ENCODE measurements around the gene LY6G5C. TPM values are rescaled to one million over a fixed set of nuclear protein-coding genes. Genes with fewer than 3 reads are reported as not detected.

Gene LY6G5C
- total RNA-seq, 1 donor from 2014 or later: 22.0 TPM

- H3K4me1 Mint-ChIP-seq (ENCODE audit: unreplicated experiment): no peaks in the 10 kb centered on the region
- H3K9me3 Mint-ChIP-seq (ENCODE audit: unreplicated experiment): no peaks in the 10 kb centered on the region
- no peak for DNase-seq (ENCODE audit: low spot score)
- H3K27me3 Mint-ChIP-seq (ENCODE audit: unreplicated experiment): peaks cover 4% of the 10 kb centered on the region
- peaks cover 42% of the 10 kb centered on the region for H3K36me3 Mint-ChIP-seq (ENCODE audit: low read depth, unreplicated experiment)
- H3K27ac Mint-ChIP-seq (ENCODE audit: unreplicated experiment): peak overlapping the region; percentile 61
- H3K4me3 Mint-ChIP-seq (ENCODE audit: unreplicated experiment): peak overlapping the region; percentile 72
- TF ChIP-seq CTCF (IDR thresholded peaks at IDR 0.05; ENCODE audit: unreplicated experiment): no peak
Measured at GRCh38 chr6:31630177-31630934, 50.5 kb downstream of the LY6G5C start.

DNA sequence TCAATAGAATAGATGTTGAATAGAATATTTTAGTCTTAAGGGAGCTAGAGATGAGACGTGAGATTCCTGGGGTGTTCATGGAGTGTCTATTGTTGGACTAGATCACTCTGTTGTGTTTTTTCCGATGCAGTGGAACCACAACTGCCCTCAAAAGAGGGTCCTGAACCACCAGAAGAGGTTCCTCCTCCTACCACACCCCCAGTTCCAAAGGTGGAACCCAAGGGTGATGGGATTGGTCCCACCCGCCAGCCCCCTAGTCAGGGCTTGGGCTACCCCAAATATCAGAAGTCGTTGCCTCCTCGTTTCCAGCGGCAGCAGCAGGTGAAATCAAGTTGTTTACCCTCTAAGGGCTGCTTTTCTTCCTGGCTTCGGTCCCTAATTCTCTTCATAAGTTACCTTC is 51.9 kb downstream of the LY6G5C start:
- Mint-ChIP-seq H3K27ac (ENCODE audit: unreplicated experiment) (no peak overlapping the region), H3K27me3 (ENCODE audit: unreplicated experiment) (peaks cover 4% of the 10 kb centered on the region), H3K36me3 (ENCODE audit: low read depth, unreplicated experiment) (peaks cover 43% of the 10 kb centered on the region), H3K4me1 (ENCODE audit: unreplicated experiment) (no peaks in the 10 kb centered on the region), H3K4me3 (ENCODE audit: unreplicated experiment) (no peak overlapping the region), H3K9me3 (ENCODE audit: unreplicated experiment) (no peaks in the 10 kb centered on the region)
- no peak for DNase-seq (ENCODE audit: low spot score)
- TF ChIP-seq CTCF (IDR thresholded peaks at IDR 0.05; ENCODE audit: unreplicated experiment): no peak

GRCh38 chr6:31627690-31628287 is 53.1 kb downstream of the LY6G5C start:
- H3K4me1 Mint-ChIP-seq (ENCODE audit: unreplicated experiment): no peaks in the 10 kb centered on the region
- peak overlapping the region; percentile 72 for H3K4me3 Mint-ChIP-seq (ENCODE audit: unreplicated experiment)
- H3K27ac Mint-ChIP-seq (ENCODE audit: unreplicated experiment): no peak overlapping the region
- no peaks in the 10 kb centered on the region for H3K9me3 Mint-ChIP-seq (ENCODE audit: unreplicated experiment)
- H3K27me3 Mint-ChIP-seq (ENCODE audit: unreplicated experiment): no peaks in the 10 kb centered on the region
- TF ChIP-seq CTCF (IDR thresholded peaks at IDR 0.05; ENCODE audit: unreplicated experiment): no peak
- DNase-seq (ENCODE audit: low spot score): no peak
- H3K36me3 Mint-ChIP-seq (ENCODE audit: low read depth, unreplicated experiment): peaks cover 48% of the 10 kb centered on the region

DNA sequence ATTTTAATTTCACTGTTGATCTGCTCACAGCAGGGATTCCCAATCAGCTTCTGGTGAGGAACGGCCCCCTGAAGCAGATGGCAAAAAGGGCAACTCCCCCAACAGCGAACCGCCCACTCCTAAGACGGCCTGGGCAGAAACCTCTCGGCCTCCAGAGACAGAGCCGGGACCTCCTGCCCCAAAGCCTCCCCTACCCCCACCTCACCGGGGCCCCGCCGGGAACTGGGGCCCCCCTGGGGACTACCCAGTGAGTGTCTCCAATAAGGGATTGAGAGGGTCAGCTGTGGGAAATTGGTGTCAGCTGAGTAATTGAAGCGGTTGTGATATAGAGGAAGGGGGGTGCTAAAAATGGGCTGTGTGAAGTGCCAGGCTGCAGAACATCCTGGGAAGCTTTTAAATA is 53.9 kb downstream of the LY6G5C start:
- H3K4me1 Mint-ChIP-seq (ENCODE audit: unreplicated experiment): peaks cover 8% of the 10 kb centered on the region
- peaks cover 48% of the 10 kb centered on the region for H3K36me3 Mint-ChIP-seq (ENCODE audit: low read depth, unreplicated experiment)
- H3K9me3 Mint-ChIP-seq (ENCODE audit: unreplicated experiment): no peaks in the 10 kb centered on the region

More for the DNA sequence above, 53.9 kb downstream of the LY6G5C start:
- Mint-ChIP-seq H3K4me3 (ENCODE audit: unreplicated experiment) (peak overlapping the region; percentile 72), H3K27me3 (ENCODE audit: unreplicated experiment) (no peaks in the 10 kb centered on the region), H3K27ac (ENCODE audit: unreplicated experiment) (no peak overlapping the region)
- no peak for DNase-seq (ENCODE audit: low spot score)
- no peak for TF ChIP-seq CTCF (IDR thresholded peaks at IDR 0.05; ENCODE audit: unreplicated experiment)

Small RNAs within 50 kb of the gene (microRNA-seq; reads per million reads assigned to microRNA genes)
- gene MIR4646 (ENCODE audit: unreplicated experiment) (4.3 reads per million, percentile 46 among the genes with 10 or more reads in this experiment), gene MIR6832 (ENCODE audit: unreplicated experiment) (1.2 reads per million, percentile 17 among the genes with 10 or more reads in this experiment)

Other genes starting within 250 kb of the LY6G5C start
- 3.6 TPM for gene MICB, start 182.9 kb downstream of the LY6G5C start, total RNA-seq (ENCODE audit: unreplicated experiment)
- not detected for gene MCCD1, start 152.1 kb downstream of the LY6G5C start, total RNA-seq (ENCODE audit: unreplicated experiment)
- 336 TPM for gene DDX39B, start 139.1 kb downstream of the LY6G5C start, total RNA-seq (ENCODE audit: unreplicated experiment)
- 1.8 TPM for gene ATP6V1G2, start 134.5 kb downstream of the LY6G5C start, total RNA-seq (ENCODE audit: unreplicated experiment)
- gene NFKBIL1, start 133.5 kb downstream of the LY6G5C start, total RNA-seq (ENCODE audit: unreplicated experiment): 13.4 TPM
- gene LTA, start 108.8 kb downstream of the LY6G5C start, total RNA-seq (ENCODE audit: unreplicated experiment): not detected
- gene TNF, start 105.5 kb downstream of the LY6G5C start, total RNA-seq (ENCODE audit: unreplicated experiment): not detected
- gene LTB, start 98.6 kb downstream of the LY6G5C start, total RNA-seq (ENCODE audit: unreplicated experiment): not detected
- 1.7 TPM for gene LST1, start 94.8 kb downstream of the LY6G5C start, total RNA-seq (ENCODE audit: unreplicated experiment)
- gene NCR3, start 88.1 kb downstream of the LY6G5C start, total RNA-seq (ENCODE audit: unreplicated experiment): not detected
- gene AIF1, start 65.8 kb downstream of the LY6G5C start, total RNA-seq (ENCODE audit: unreplicated experiment): 22.8 TPM
- 149 TPM for gene PRRC2A, start 60.4 kb downstream of the LY6G5C start, total RNA-seq (ENCODE audit: unreplicated experiment)
- gene BAG6, start 28.4 kb downstream of the LY6G5C start, total RNA-seq (ENCODE audit: unreplicated experiment): 312 TPM
- 0.92 TPM for gene APOM, start 25.2 kb downstream of the LY6G5C start, total RNA-seq (ENCODE audit: unreplicated experiment)
- gene C6orf47, start 20.3 kb downstream of the LY6G5C start, total RNA-seq (ENCODE audit: unreplicated experiment): 13.1 TPM
- gene GPANK1, start 16.1 kb downstream of the LY6G5C start, total RNA-seq (ENCODE audit: unreplicated experiment): 8.9 TPM
- 164 TPM for gene CSNK2B, start 15.0 kb downstream of the LY6G5C start, total RNA-seq (ENCODE audit: unreplicated experiment)
- 16.3 TPM for gene LY6G5B, start 11.1 kb downstream of the LY6G5C start, total RNA-seq (ENCODE audit: unreplicated experiment)
- 54.7 TPM for gene ABHD16A, start 22.3 kb upstream of the LY6G5C start, total RNA-seq (ENCODE audit: unreplicated experiment)
- gene LY6G6F, start 25.8 kb upstream of the LY6G5C start, total RNA-seq (ENCODE audit: unreplicated experiment): not detected
- not detected for gene LY6G6D, start 34.3 kb upstream of the LY6G5C start, total RNA-seq (ENCODE audit: unreplicated experiment)
- gene LY6G6C, start 40.7 kb upstream of the LY6G5C start, total RNA-seq (ENCODE audit: unreplicated experiment): 0.28 TPM
- not detected for gene MPIG6B, start 42.3 kb upstream of the LY6G5C start, total RNA-seq (ENCODE audit: unreplicated experiment)
- 145 TPM for gene DDAH2, start 48.2 kb upstream of the LY6G5C start, total RNA-seq (ENCODE audit: unreplicated experiment)
- 420 TPM for gene CLIC1, start 55.5 kb upstream of the LY6G5C start, total RNA-seq (ENCODE audit: unreplicated experiment)
- gene MSH5, start 58.9 kb upstream of the LY6G5C start, total RNA-seq (ENCODE audit: unreplicated experiment): 16.1 TPM
- 2.4 TPM for gene SAPCD1, start 81.6 kb upstream of the LY6G5C start, total RNA-seq (ENCODE audit: unreplicated experiment)
- 0.74 TPM for gene VWA7, start 96.3 kb upstream of the LY6G5C start, total RNA-seq (ENCODE audit: unreplicated experiment)
- gene VARS1, start 114.7 kb upstream of the LY6G5C start, total RNA-seq (ENCODE audit: unreplicated experiment): 53.0 TPM
- gene LSM2, start 125.9 kb upstream of the LY6G5C start, total RNA-seq (ENCODE audit: unreplicated experiment): 57.1 TPM
- gene HSPA1L, start 134.2 kb upstream of the LY6G5C start, total RNA-seq (ENCODE audit: unreplicated experiment): 0.82 TPM
- 27.2 TPM for gene HSPA1A, start 134.5 kb upstream of the LY6G5C start, total RNA-seq (ENCODE audit: unreplicated experiment)
- 19.8 TPM for gene HSPA1B, start 146.7 kb upstream of the LY6G5C start, total RNA-seq (ENCODE audit: unreplicated experiment)
- 31.9 TPM for gene NEU1, start 181.8 kb upstream of the LY6G5C start, total RNA-seq (ENCODE audit: unreplicated experiment)
- 1.6 TPM for gene SLC44A4, start 197.9 kb upstream of the LY6G5C start, total RNA-seq (ENCODE audit: unreplicated experiment)
- gene EHMT2, start 216.6 kb upstream of the LY6G5C start, total RNA-seq (ENCODE audit: unreplicated experiment): 53.4 TPM
- gene ZBTB12, start 221.0 kb upstream of the LY6G5C start, total RNA-seq (ENCODE audit: unreplicated experiment): 9.0 TPM
- gene C2, start 246.7 kb upstream of the LY6G5C start, total RNA-seq (ENCODE audit: unreplicated experiment): 0.82 TPM